ENCODE measurements around the gene CNTNAP2.
"Not testable (repeated sequence)": the region's sequence is repeated elsewhere in the genome, so short reads cannot be mapped to it uniquely, and the experiment has no call there.

CNTNAP2 gene

DNA sequence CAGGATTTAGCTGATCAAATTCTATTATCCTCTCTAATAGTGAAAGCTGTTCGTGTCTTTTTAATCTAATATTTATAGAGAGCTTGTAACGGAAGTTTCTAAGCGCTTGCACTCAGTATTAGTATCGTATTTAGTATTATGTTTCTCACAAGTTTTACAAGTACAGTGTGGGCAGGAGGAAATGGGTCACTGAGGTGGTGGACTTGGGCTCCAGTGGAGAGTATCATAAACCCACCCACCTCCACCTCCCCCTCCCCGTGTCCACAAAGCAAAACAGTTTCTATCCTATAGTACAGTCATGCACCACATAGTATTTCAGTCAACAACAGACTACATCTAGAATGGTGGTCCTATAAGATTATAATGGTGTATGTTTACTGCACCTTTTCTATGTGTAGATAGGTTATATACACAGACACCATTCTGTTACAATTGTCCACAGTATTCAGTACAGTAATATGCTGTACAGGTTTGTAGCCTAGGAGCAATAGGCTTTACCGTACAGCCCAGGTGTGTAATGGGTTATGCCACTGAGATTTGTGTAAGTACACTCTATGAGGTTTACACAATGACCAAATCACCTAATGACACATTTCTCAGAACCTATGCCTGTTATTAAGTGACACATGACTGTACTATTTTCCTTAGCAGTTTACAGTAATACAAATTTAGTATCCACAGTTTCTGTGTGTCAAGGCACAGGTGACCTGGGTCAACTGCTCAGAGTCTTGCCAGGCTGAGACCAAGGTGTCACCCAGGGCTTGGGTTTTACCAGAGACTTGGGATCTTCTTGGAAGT lies 1452.7 kb downstream of the CNTNAP2 start:
- no peak for DNase-seq (ENCODE audit: low spot score)

DNA sequence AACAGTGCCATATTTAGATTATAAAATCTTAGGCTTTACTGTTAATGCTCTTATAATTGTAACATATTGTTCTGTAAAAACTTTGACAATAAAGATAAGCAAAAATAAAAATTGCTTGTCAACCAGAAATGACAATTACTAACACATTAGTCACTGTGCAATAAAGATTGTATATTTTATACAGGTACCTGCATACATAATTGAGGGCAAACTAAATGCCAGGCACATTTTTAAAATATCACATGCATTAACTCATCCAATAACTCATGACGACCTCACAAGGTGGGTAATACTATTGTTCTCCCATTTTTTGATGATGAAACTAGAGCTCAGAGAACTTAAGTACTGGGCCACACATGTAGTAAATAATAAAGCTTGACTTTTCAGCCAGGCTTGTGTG lies 1453.8 kb downstream of the CNTNAP2 start:
- DNase-seq (ENCODE audit: low spot score): no peak

DNA sequence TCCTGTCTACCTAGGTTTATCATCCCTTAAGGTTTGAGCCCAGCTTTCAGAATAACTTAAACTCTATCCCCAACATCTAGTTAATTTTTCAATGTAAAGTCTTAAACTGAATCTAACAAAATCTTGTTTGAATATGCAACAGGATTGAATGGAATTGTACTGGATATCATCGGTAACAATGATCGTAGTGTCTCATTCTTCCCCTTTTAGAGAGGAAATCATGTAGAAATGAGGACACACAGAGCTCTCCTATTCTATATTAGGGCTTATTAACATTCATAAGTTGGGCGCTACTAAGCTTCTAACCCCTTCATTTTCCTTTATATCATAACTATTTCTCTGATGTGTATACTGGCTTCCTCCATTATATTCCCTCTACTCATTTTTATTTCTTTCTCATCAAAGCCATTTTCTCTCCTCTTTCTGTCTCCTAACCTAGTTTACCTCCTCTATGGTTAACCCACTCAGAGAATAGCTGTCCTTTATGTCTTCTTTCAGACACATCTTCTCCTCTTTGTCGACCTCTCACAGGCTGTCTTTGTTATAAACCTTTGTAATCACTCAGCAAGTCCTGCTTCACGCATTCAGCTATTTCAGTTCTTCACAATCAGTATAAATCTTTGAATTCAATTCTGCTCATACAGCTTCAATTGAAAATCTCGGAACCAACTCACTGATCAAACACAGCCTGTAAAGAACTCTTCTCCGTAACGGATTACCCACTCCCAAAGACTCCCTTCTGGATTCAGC lies 1455.0 kb downstream of the CNTNAP2 start:
- no peak for DNase-seq (ENCODE audit: low spot score)

DNA sequence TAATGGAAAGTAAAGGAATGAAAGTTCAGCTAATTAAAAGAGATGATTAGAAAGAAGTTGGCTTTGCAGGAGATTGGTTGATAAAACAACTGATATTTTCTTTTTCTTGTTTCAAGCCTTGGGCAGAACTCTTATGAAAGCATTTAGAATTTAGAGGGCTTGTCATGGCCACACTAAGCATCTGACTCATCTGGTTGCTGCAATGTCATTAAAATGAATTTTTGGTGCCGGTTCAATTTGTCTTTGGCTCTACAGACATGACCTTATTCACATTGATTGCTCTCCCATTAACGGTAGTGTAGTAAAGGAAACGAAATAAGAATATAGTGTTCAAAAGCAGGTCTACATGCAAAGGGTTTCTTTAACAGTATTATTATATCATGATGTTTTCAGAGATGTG lies 1461.6 kb downstream of the CNTNAP2 start:
- DNase-seq (ENCODE audit: low spot score): no peak

DNA sequence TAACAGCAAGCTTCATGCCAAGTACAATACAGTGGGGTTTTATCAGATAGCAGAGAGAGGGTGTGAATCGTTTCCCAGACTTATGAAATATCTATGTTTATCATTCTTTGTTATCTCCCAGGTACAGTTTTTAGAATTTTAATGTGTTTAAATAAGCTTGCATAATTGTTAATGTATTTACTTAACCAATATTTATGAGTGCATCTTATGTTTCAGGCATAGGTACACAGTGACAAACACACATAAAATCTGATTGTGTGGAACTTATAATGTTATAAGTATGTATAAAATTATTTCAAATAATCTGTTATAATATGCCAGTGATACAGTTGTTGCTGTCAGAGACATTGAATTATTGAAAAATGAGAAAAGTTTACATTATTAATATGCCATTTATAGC lies 1462.5 kb downstream of the CNTNAP2 start:
- no peak for DNase-seq (ENCODE audit: low spot score)

DNA sequence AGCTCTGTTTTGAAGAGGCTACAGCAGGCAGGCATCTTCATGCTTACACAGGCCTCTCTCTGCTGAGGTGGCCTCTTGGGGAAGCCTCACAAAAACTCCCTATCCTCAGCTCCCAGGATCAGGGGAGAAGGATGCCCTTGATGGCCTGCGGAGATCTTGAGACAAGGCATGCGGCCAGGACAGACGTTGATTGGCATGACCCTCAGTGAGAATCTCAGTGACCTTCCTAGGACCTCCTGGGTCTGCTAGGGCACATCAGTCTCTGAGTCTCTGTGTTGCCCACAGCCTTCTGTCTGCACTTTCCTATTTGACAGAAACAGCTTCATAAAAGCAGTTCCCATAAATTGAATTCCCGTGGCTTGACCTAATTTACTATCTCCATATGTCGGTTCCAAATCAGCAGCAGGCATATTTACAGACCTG lies 1468.2 kb downstream of the CNTNAP2 start:
- DNase-seq (ENCODE audit: low spot score): no peak

DNA sequence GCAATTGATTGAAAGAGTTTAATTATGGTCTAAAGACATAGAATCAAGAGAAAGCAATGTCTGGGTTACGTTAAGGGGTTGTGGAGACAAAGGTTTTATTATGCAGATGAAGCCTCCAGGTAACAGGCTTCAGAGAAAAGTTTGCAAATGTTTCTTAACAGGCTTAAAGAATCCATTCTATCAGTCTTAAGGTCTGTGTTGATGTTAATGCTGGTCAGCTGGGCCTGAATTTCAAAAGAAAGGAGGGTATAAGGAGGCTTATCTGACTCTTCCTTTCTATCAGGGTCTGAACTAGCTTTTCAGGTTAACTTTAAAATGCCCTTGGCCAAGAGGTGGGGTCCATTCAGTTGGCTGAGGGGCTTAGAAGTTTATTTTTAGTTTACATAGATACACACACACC lies 1469.5 kb downstream of the CNTNAP2 start:
- no peak for DNase-seq (ENCODE audit: low spot score)

DNA sequence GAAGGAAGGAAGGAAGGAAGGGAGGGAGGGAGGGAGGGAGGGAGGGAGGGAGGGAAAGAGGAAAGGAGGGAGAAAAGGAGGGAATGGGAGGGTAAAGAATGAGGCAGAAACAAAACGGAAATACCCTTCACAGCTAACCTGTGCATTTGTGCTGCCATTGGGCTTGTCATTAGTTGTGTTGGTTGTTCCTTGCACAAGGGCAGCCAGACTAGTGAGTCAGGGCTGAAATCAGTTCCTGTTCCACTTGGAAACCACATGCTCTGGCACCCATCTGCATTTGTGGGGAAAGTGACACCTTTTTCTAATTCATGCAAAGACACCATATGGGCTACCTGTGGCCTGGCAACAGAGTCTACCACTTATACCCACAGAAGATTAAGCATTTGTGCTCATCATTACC lies 1469.9 kb downstream of the CNTNAP2 start:
- no peak for DNase-seq (ENCODE audit: low spot score)

DNA sequence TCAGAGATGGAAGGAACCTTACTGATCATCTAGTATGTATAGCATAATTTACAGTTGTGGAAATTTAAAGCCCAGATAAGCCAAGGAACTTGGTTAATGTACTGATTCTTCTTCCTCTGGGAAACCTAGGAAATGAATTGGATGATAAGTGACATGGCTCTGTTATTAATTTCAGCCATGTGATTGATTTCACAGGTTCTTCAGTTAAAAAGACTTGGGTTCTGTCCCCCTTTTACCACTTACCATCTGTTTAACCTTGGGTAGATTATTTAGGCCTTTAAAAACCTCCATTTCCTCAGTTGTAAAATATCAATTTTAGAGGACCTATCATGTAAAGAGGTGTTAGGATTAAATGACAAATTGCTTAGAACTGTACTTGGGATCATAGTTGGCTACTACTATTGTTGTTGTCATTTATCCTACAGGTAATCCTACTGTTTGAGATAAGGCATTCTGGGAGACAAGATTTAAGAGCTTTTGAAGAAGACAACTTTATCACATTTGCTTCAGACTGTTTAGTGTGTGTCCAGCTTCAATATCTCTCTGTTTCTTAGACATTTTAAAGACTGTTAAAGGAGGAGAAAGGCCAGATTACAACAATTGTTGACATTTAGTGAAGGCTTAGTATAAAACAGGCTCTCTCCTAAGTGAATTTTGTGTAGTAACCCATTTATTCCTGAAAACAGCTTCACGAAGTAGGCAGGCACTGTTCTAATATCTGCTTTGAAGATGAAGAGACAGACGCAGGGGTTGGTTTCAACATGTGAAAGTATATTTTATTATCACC lies 1476.9 kb downstream of the CNTNAP2 start:
- no peak for DNase-seq (ENCODE audit: low spot score)

DNA sequence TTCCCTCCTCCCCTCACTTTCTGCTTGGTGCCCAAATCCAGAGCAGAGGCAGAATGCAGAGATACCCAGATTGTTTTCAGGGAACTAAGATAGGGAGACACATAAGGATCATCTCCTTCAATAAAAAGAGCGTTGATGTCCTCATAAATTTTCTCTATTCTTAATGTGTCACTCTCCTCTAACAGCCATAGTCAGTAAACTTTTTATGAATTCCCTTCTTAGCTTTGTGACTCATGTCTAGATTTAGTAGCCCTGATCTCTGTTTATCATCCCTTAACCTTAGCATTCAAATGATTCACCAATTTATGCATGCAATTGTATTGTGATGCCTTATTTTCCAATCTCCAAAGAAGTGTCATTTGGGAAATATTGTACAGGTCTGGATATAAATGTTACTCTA lies 1478.4 kb downstream of the CNTNAP2 start:
- DNase-seq (ENCODE audit: low spot score): no peak

DNA sequence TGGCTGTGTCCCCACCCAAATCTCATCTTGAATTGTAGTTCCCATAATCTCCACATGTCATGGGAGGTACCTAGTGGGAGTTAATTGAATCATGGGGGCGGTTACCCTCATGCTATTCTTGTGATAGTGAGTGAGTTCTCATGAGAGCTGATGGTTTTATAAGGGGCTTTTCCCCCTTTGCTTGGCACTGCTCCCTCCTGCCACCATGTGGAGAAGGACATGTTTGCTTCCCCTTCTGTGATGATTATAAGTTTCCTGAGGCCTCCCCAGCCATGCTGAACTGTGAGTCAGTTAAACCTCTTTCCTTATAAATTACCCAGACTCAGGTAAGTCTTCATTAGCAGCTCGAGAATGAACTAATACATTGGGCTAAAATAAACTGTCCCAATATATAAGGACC lies 1482.1 kb downstream of the CNTNAP2 start:
- DNase-seq (ENCODE audit: low spot score): not testable (repeated sequence)

DNA sequence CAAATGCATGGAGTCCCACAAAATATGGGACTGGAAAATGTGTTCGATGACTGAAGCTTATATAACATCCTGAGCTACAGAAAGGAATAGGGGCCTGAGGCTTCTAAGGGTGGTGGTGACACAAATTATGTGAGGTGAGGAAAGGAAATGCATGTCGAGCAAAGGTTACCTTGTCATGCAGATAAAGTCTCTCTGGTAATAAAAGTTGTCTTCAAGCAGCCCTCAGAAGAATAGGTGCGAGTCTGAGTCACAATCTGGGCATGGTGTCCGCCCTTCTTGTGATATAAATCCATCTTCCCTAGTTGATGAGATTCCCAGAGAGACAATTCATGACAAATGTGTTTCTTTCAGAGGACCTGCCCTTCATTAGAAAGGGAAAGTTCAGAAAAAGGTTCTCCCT lies 1488.7 kb downstream of the CNTNAP2 start:
- DNase-seq (ENCODE audit: low spot score): no peak

DNA sequence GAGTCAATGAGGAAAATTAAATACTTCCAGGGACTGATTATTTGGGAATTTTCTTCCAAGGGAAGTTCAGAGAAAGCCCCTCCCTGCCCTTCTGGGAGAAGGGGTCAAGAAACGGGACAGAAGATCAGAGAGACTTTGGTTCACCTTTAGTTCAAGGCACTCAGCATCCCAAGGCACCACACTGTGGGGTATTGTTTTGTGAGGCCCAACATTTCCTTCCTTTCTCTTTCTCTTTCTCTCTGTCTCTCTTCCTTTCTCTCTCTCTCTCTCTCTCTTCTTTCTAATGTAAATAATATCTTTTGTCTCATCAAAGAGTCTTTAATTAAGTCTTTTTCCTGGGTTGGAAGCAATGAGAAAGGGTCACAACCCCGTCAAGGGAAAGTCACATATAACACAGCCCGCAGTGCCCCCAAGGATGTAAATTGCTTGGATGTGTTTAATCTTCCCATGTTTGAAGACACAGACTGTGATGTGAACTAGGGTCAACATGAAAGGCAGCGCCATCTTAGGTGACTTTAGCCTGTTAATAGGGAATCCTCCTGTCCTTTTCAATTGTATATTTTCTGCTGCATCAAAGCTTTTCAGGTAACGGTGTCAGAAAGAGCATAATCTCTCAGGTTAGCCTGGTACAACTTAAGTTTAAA lies 1490.7 kb downstream of the CNTNAP2 start:
- no peak for DNase-seq (ENCODE audit: low spot score)

DNA sequence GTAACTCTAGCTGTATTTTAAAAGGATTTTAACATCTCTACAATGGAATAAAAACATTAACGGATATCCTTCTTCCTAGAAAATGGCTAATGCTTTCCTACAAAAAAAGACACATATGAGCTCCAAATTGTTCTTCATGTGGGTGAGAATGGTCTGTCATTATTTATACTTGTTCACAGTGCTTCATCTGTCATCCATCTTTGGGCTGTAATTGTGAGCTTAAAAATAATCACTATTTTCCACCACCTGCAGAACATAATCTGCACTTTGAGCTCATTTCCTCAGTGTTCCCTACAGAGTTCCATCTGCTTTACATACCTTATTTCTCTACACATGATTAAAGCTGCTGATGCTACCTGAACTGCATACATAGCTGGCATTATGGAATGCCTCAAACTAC lies 1494.8 kb downstream of the CNTNAP2 start:
- no peak for DNase-seq (ENCODE audit: low spot score)

DNA sequence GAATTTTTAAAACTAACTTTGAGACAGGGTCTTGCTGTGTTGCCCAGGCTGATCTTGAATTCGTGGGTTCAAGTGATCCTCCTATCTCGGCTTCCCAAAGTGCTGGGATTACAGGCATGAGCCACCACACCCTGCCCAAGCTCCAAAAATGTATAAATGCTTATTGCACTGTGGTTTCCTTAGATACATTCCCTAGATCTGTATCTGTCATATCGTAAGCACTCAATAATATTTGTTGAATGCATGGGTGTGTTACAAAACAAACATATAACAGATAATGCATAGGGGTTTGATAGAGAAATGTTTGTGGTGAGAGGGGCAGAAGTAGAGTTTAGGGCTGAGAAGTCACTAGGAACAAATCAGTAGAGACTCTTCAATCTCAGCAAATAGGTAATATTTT lies 1518.7 kb downstream of the CNTNAP2 start:
- DNase-seq (ENCODE audit: low spot score): no peak

DNA sequence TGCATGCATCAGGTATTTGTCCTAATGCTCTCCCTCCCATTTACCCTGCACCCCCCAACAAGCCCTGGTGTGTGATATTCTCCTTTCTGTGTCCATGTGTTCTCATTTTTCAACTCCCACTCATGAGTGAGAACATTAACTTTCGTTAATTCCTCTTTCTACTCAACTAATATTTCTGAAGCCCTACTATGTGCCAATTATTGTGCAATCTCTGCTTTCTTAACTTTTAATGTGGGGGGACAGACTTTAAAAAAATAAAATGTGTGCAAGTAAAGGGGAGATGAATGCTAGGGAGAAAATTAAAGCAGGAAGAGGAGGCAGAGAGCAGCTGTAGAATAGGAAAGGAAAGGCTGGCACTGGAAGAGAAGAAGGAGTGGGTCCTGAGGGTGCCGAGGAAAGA lies 1520.0 kb downstream of the CNTNAP2 start:
- DNase-seq (ENCODE audit: low spot score): no peak

DNA sequence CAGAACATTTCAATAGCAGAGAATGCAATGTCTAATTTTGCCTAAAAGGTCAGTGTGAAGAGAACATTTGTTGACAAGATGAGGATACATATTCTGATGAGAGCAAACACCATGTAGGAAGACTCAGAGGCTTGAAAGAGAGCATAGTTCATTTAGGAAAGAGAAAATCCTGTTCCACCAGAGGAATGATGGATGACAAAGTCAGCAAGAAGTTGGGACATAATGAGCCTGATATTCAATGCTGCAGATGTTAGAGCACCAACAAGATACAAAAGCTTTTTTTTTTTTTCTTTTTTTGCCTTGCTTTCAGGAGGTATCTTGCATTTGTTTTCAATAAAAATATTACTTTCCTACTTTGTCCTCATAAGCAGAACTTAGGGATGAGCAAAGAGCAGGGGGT lies 1522.0 kb downstream of the CNTNAP2 start:
- DNase-seq (ENCODE audit: low spot score): no peak

DNA sequence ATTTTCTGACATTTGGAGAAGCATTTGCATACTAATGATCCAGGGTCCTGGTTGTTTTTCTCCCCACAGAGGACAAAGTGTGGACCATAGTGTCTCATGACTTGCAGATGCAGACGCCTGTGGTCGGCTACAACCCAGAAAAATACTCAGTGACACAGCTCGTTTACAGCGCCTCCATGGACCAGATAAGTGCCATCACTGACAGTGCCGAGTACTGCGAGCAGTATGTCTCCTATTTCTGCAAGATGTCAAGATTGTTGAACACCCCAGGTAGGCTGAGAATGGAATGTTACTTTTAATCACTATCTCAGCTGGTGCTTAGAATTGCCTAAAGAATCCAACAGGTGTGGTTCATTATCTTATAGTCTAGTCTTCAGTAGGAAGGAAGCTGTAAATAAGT lies 1522.4 kb downstream of the CNTNAP2 start:
- DNase-seq (ENCODE audit: low spot score): no peak

DNA sequence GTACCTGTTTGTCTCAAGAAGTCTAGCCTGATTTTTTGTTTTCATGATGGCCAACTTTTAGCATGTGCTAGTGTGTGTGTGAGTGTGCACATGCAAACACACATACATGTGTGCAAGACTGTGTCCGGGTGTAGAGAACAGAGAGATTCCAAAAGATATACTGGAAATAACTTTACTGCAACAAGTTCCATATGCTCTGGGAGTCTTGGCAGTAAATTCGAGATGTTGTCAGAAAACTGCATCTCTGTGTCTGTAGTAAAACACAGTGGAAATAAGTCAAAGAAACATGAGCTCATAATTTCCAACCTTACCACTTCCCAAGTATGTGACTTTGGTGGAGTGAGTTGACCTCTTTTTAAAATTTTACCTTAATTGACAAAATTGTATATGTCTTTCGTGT lies 1523.2 kb downstream of the CNTNAP2 start:
- DNase-seq (ENCODE audit: low spot score): no peak

DNA sequence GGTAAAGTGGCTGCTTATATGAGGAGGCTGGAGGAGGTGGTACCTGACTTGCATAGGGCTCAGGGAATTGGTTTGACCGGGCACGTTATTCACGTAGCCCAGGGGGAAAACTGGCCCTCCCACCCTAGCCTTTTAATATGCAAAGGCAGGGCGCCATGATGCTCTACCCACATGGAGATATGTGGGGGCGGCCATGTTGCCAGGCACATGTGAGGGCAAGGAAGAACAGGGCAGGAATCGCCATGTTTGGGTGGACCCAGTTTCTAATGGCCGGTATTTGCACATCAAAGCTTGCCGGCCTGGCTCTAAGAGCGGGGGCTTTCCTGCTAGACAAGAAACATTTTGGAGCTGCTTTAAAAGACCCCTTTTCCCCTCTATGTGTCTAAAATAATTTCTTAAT lies 1524.2 kb downstream of the CNTNAP2 start:
- DNase-seq (ENCODE audit: low spot score): no peak

DNA sequence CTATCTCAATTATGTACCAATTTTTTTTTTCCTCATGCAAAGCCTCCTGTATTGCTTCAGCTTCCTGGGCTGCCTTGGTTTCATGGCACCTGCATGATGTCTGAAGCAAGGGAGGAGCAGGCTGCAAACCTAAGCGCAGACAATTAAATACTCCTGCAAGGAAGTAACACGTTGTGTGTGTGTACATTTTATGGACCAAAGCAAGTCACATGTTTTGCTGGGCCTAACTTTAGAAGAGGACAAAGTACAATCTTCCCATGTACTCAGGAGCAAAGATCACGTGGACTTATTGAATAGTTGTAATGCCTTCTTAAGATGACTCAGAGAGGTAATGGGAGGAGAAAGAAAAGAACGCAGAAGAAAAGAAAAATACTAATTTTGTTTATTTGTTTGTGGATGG lies 1530.0 kb downstream of the CNTNAP2 start:
- DNase-seq (ENCODE audit: low spot score): no peak

DNA sequence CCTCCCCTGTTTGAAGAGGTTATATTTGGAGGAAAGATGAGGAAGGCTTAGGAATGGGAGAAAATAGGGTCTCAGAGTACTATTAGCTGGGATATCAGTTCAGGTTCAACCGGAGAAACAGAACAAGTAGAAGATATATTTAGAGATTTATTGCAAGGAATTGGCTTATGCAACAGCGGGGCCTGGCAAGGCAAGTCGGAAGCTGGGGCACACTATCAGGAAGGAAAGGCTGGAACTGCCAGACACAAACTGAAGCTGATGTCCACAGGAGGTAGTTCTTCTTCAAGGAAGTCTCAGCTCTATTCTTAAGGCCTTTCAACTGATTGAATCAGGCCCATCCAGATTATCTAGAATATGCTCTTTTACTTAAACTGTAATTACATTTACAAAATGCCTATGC lies 1534.4 kb downstream of the CNTNAP2 start:
- no peak for DNase-seq (ENCODE audit: low spot score)
